GM18520 (cell line): ENCODE results near the gene BAZ1B.
"Not testable (repeated sequence)": the region's sequence is repeated elsewhere in the genome, so short reads cannot be mapped to it uniquely, and the experiment has no call there.

Source experiments
- ATAC-seq: cut with Tn5 transposase; IDR thresholded peaks from one replicate; pipeline ENCODE4 v1.9.1; 2021; ENCODE audit not compliant: unreplicated experiment

Gene BAZ1B

GRCh38 chr7:73522105-73522872 is at the start of gene BAZ1B:
Gene BAZ1B (minus strand): TSS chr7:73522293. CDS start chr7:73521933, 360 bp downstream.
- peak; percentile 82 for ATAC-seq

GRCh38 chr7:73570977-73571376 is 48.9 kb upstream of the BAZ1B start:
- ATAC-seq: no peak

- ATAC-seq: no peak
These were observed 48.4 kb upstream of the BAZ1B start for GRCh38 chr7:73570521-73570920.

- no peak for ATAC-seq
These were observed 47.0 kb upstream of the BAZ1B start for GRCh38 chr7:73569042-73569608.

- no peak for ATAC-seq
These were observed 46.0 kb upstream of the BAZ1B start for GRCh38 chr7:73567846-73568685.

GRCh38 chr7:73567140-73567539 is 45.0 kb upstream of the BAZ1B start:
- no peak for ATAC-seq

- ATAC-seq: not testable (repeated sequence)
These were observed 44.3 kb upstream of the BAZ1B start for GRCh38 chr7:73566431-73566830.

GRCh38 chr7:73565675-73566340 is 43.7 kb upstream of the BAZ1B start:
- no peak for ATAC-seq

- ATAC-seq: no peak
These were observed 38.2 kb upstream of the BAZ1B start for GRCh38 chr7:73560109-73560835.

- ATAC-seq: peak; percentile 27
These were observed 35.5 kb upstream of the BAZ1B start, which contains the start of gene BCL7B for GRCh38 chr7:73557397-73558257. Gene BCL7B (minus strand): TSS chr7:73557690. CDS start chr7:73557578, 112 bp downstream.

- peak; percentile 89 for ATAC-seq
These were observed 35.0 kb upstream of the BAZ1B start for GRCh38 chr7:73557108-73557396.

GRCh38 chr7:73556208-73557107 is 34.4 kb upstream of the BAZ1B start:
- no peak for ATAC-seq

GRCh38 chr7:73555411-73555982 is 33.4 kb upstream of the BAZ1B start:
- ATAC-seq: no peak

GRCh38 chr7:73550093-73550492 is 28.0 kb upstream of the BAZ1B start:
- not testable (repeated sequence) for ATAC-seq

- ATAC-seq: no peak
These were observed 27.1 kb upstream of the BAZ1B start for GRCh38 chr7:73549176-73549575.

- ATAC-seq: no peak
These were observed 25.7 kb upstream of the BAZ1B start for GRCh38 chr7:73547841-73548240.

GRCh38 chr7:73544678-73545077 is 22.6 kb upstream of the BAZ1B start:
- no peak for ATAC-seq

GRCh38 chr7:73541722-73542121 is 19.6 kb upstream of the BAZ1B start:
- ATAC-seq: no peak
